Measurements from ENCODE around the gene SF3B3.

DNA sequence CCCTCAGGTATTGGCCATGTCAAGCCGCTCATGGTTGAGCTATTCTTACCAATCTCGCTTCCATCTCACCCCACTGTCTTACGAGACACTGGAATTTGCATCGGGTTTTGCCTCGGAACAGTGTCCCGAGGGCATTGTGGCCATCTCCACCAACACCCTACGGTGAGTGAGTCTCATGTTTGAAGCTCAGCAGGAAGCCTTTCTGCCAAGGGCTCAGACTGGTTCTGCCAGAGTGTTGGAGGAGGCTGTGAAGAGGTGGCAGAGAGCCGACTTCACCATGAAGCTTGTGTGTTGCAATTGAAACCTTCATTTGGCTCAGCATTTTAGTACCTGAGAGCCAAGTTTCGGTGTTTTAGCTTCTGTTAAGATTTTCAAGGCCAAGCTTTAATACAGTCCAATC is 38.0 kb downstream of the SF3B3 start:
- TF ChIP-seq, protein P1, sequence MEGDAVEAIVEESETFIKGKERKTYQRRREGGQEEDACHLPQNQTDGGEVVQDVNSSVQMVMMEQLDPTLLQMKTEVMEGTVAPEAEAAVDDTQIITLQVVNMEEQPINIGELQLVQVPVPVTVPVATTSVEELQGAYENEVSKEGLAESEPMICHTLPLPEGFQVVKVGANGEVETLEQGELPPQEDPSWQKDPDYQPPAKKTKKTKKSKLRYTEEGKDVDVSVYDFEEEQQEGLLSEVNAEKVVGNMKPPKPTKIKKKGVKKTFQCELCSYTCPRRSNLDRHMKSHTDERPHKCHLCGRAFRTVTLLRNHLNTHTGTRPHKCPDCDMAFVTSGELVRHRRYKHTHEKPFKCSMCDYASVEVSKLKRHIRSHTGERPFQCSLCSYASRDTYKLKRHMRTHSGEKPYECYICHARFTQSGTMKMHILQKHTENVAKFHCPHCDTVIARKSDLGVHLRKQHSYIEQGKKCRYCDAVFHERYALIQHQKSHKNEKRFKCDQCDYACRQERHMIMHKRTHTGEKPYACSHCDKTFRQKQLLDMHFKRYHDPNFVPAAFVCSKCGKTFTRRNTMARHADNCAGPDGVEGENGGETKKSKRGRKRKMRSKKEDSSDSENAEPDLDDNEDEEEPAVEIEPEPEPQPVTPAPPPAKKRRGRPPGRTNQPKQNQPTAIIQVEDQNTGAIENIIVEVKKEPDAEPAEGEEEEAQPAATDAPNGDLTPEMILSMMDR (conservative IDR thresholded peaks at IDR 0.05; ENCODE audit: low read length): no peak
- no peak for TF ChIP-seq EZH2phosphoT487 (IDR thresholded peaks at IDR 0.05; ENCODE audit: borderline replicate concordance, low read depth, low read length)

Data from OCI-LY7 (cell line).